B cell (primary cell): ENCODE measurements around the gene OTULINL. TPM values are rescaled to one million over a fixed set of nuclear protein-coding genes. Genes with fewer than 3 reads are reported as not detected.

Experiments used
- ATAC-seq: fragments of 200-7000 bp; cut with Tn5 transposase; one replicate; pipeline ENCODE4 v1.10.0; 2021; ENCODE audit warnings: low read depth, mild to moderate bottlenecking, moderate number of reproducible peaks, moderate library complexity
- CTCF ChIA-PET: fragments of 350-600 bp; sonication (Branson Sonifier 250); formaldehyde crosslinking; loops from one replicate; lab custom pipeline; 2021; ENCODE audit warnings: antibody characterized with exemption, inconsistent platforms; lab: Charles Lee
- POLR2A ChIA-PET: fragments of 350-600 bp; sonication (Branson Sonifier 250); formaldehyde crosslinking; loops from one replicate; lab custom pipeline; 2021; ENCODE audit warnings: antibody characterized with exemption; lab: Charles Lee
- DNase-seq: peaks from one replicate; pipeline ENCODE4 v3.0.0; 2013
- H2AFZ ChIP-seq: 2 replicates; pipeline ENCODE4 v1.6.1; 2012; ENCODE audit warnings: mild to moderate bottlenecking, low read depth, low read length; ENCODE audit not compliant: insufficient read depth, poor library complexity, severe bottlenecking
- H3K27ac ChIP-seq, 2 donors: 1 replicate in 1 of 2; 2 replicates in 1 of 2; pipeline ENCODE4 v1.5.1; 2012 to 2013; ENCODE audit warnings: low read length in 2 of 2, mild to moderate bottlenecking in 2 of 2, moderate library complexity in 1 of 2
- H3K27me3 ChIP-seq, 4 experiments: fragments of 200-600 bp in 1 of 4; sonication (generic) in 1 of 4; replicated peaks in 1 of 4; 1 replicate in 2 of 4; 2 replicates in 2 of 4; pipeline versions ENCODE4 v1.6.1 to v1.7.0; 2013 to 2016; ENCODE audit warnings: low read length in 3 of 4, mild to moderate bottlenecking in 2 of 4, mixed read lengths in 1 of 4, moderate library complexity in 1 of 4; ENCODE audit not compliant: insufficient read depth in 4 of 4, control insufficient read depth in 3 of 4; ENCODE audit errors: control extremely low read depth in 1 of 4
- H3K36me3 ChIP-seq, 2 experiments: replicated peaks in 1 of 2; 1 replicate in 1 of 2; 2 replicates in 1 of 2; pipeline versions ENCODE4 v1.6.1 to v1.7.1; 2013; ENCODE audit warnings: low read length in 1 of 2; ENCODE audit not compliant: insufficient read depth in 2 of 2, control insufficient read depth in 1 of 2; ENCODE audit errors: control extremely low read depth in 1 of 2, extremely low read depth in 1 of 2
- H3K4me1 ChIP-seq, 2 donors: fragments of 200-600 bp in 1 of 2; sonication (generic) in 1 of 2; 1 replicate in 1 of 2; 2 replicates in 1 of 2; pipeline versions ENCODE4 v1.5.1 to v1.6.1; 2013 to 2017; ENCODE audit warnings: low read length in 2 of 2; ENCODE audit not compliant: control insufficient read depth in 2 of 2, insufficient read depth in 2 of 2
- H3K4me2 ChIP-seq: replicated peaks from 2 replicates; pipeline ENCODE3; 2012; ENCODE audit warnings: mild to moderate bottlenecking, low read depth, low read length; ENCODE audit not compliant: poor library complexity, severe bottlenecking
- H3K4me3 ChIP-seq, 5 experiments: fragments of 200-600 bp in 1 of 5; sonication (generic) in 1 of 5; 1 replicate in 3 of 5; 2 replicates in 2 of 5; pipeline versions ENCODE4 v1.5.1 to v1.7.0; 2011 to 2016; ENCODE audit warnings: low read length in 4 of 5, mild to moderate bottlenecking in 4 of 5, low read depth in 2 of 5, control low read depth in 1 of 5, moderate library complexity in 1 of 5; ENCODE audit not compliant: insufficient read depth in 1 of 5; ENCODE audit errors: control extremely low read depth in 1 of 5, extremely low read depth in 1 of 5
- H3K79me2 ChIP-seq: fragments of 200-600 bp; sonication (generic); one replicate; pipeline ENCODE4 v1.6.0; 2016; ENCODE audit warnings: low read length; ENCODE audit not compliant: control insufficient read depth, insufficient read depth
- H3K9ac ChIP-seq: fragments of 200-600 bp; sonication (generic); 2 replicates; pipeline ENCODE4 v1.6.1; 2017; ENCODE audit warnings: mild to moderate bottlenecking, low read length, moderate library complexity
- H3K9me3 ChIP-seq, 3 donors: one replicate each; pipeline versions ENCODE4 v1.6.1 to v1.7.1; 2013; ENCODE audit warnings: low read length in 2 of 3; ENCODE audit not compliant: control insufficient read depth in 2 of 3, insufficient read depth in 1 of 3; ENCODE audit errors: control extremely low read depth in 1 of 3
- H4K20me1 ChIP-seq: 2 replicates; pipeline ENCODE4 v1.6.0; 2012; ENCODE audit warnings: mild to moderate bottlenecking, low read length; ENCODE audit not compliant: insufficient read depth, control insufficient read depth, poor library complexity, severe bottlenecking
- H3K27ac Mint-ChIP-seq: one replicate; pipeline ENCODE4 v1.8.0; 2021; ENCODE audit warnings: mixed read lengths
- H3K27me3 Mint-ChIP-seq: one replicate; pipeline ENCODE4 v1.8.0; 2021; ENCODE audit warnings: mixed read lengths
- H3K4me1 Mint-ChIP-seq: one replicate; pipeline ENCODE4 v1.8.0; 2021; ENCODE audit warnings: mixed read lengths
- H3K4me3 Mint-ChIP-seq: one replicate; pipeline ENCODE4 v1.8.0; 2021; ENCODE audit warnings: mixed read lengths
- H3K9me3 Mint-ChIP-seq: one replicate; pipeline ENCODE4 v1.8.0; 2022; ENCODE audit warnings: mixed read lengths; ENCODE audit not compliant: insufficient read depth
- EZH2 ChIP-seq: IDR thresholded peaks from 2 replicates; pipeline ENCODE4 v1.6.1; 2012; ENCODE audit warnings: borderline replicate concordance, low read depth, mild to moderate bottlenecking, moderate library complexity, low read length; ENCODE audit not compliant: insufficient read depth, poor library complexity, severe bottlenecking
- WGBS: methylation state at CpG from one replicate; pipeline ENCODE4 v1.1.5; 2013; ENCODE audit warnings: missing lambda C conversion rate; ENCODE audit not compliant: insufficient coverage; 5-methylcytosine and 5-hydroxymethylcytosine counted together
- intact Hi-C: fragments of 100-400 bp; cut with micrococcal nuclease; formaldehyde crosslinking; loops from one replicate; pipeline ENCODE4 v1.10.0; 2022
- polyA plus RNA-seq: library from polyadenylated mRNA; depleted of rRNA; stranded (reverse); fragments of >200 nt; gene quantifications from 2 replicates; pipeline ENCODE4 v1.2.3, GENCODE V29; 2012
- total RNA-seq, 2 donors: library from RNA; stranded (reverse); fragments of 120-200 nt in 1 of 2; gene quantifications; 1 replicate in 1 of 2; 2 replicates in 1 of 2; pipeline versions ENCODE4 v1.2.3 to v1.2.4, GENCODE V29; 2013 to 2022
- TF ChIP-seq, protein P1 (sequence below): fragments of 200-600 bp; IDR thresholded peaks from one replicate; pipeline ENCODE4 v1.8.0; 2022; ENCODE audit warnings: antibody characterized with exemption, mild to moderate bottlenecking

OTULINL gene
- total and polyA plus RNA-seq, 2 donors (not counting 1 experiment from before 2014, with no cell fraction given): 0.33 to 0.81 TPM

DNA sequence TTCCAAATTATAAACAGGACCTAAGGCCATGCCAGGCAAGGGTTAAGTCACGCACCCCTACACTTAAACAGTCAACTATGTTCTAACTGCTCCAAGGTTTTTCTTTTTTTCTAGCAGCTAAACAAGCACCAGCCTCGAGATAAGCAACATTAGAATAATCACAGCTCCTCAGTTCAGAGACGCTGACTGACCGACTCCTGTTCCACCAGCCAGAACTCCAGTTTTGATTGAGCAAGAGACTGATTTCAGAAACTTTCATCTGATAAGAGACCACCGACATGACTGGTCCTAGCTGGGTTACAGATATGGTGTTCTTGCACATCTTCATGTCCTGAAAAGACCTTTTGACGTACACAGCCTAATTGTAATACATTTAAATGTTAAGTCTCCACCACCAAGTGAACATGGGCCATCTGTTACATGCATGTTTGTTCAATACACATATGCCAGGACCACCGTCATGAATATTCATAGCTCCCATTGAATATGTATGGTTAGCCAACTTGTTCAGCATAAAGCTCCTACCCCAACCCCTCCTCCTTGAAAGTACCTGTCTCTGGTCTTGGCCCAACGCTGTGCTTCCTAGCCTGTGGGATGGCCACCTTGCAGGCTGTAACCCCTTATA is 23.7 kb upstream of the OTULINL start:
- Histone ChIP-seq H3K27me3 (peaks cover 0 to 17% (median 0%) of the 10 kb centered on the region in 4 experiments), H3K27ac (no peak overlapping the region), H3K9me3 (peaks cover 0 to 5% (median 3%) of the 10 kb centered on the region in 3 donors), H3K79me2 (no peaks in the 10 kb centered on the region), H3K9ac (no peak overlapping the region), H3K36me3 (no peaks in the 10 kb centered on the region), H4K20me1 (no peaks in the 10 kb centered on the region), H3K4me3 (no peak overlapping the region), H2AFZ (no peak overlapping the region), H3K4me2 (no peak overlapping the region), H3K4me1 (peaks cover 18 to 20% of the 10 kb centered on the region in 2 donors)
- no peak for ATAC-seq
- H3K4me3 Mint-ChIP-seq: no peak overlapping the region
- ChIA-PET CTCF (no interaction called here), POLR2A (no interaction called here)
- whole genome bisulfite sequencing: 71% methylated on average over 6 of the region's 8 CpGs
- H3K27ac Mint-ChIP-seq: no peak overlapping the region
- TF ChIP-seq, protein P1, sequence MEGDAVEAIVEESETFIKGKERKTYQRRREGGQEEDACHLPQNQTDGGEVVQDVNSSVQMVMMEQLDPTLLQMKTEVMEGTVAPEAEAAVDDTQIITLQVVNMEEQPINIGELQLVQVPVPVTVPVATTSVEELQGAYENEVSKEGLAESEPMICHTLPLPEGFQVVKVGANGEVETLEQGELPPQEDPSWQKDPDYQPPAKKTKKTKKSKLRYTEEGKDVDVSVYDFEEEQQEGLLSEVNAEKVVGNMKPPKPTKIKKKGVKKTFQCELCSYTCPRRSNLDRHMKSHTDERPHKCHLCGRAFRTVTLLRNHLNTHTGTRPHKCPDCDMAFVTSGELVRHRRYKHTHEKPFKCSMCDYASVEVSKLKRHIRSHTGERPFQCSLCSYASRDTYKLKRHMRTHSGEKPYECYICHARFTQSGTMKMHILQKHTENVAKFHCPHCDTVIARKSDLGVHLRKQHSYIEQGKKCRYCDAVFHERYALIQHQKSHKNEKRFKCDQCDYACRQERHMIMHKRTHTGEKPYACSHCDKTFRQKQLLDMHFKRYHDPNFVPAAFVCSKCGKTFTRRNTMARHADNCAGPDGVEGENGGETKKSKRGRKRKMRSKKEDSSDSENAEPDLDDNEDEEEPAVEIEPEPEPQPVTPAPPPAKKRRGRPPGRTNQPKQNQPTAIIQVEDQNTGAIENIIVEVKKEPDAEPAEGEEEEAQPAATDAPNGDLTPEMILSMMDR: no peak
- no peak for TF ChIP-seq EZH2
- intact Hi-C loops: no loop called here
- no peak for DNase-seq
- H3K27me3 Mint-ChIP-seq: peaks cover 30% of the 10 kb centered on the region
- H3K9me3 Mint-ChIP-seq: peaks cover 5% of the 10 kb centered on the region
- H3K4me1 Mint-ChIP-seq: peaks cover 16% of the 10 kb centered on the region

DNA sequence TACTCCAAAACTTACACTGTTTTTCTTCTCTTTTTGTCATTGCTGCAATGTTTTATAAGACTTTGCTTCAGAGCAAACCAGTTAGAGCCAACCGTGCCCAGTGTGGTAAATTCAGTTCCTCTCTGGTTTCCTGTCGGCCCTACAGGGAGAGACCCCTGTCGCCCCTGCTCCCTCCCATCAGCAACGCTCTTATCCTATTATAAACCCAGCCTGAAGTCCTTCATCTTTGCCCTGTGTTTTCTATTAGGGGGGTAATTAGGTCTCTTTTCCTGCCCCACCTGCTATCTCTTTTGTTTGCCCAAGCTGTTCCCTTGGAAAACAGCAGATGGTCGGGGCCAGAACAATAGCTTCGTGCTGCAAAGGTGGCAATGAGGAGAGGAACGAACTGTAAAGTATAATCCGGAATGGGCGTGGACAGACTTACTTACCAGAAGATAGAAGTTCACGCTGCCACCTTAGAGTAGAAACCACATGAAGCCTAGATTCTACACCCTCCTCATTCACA is 21.4 kb upstream of the OTULINL start:
- DNase-seq (peak; percentile 27), ATAC-seq (peak; percentile 62)
- Mint-ChIP-seq H3K9me3 (no peaks in the 10 kb centered on the region), H3K4me3 (peak overlapping the region; percentile 80), H3K27me3 (peaks cover 18% of the 10 kb centered on the region), H3K27ac (peak overlapping the region; percentile 22), H3K4me1 (peaks cover 16% of the 10 kb centered on the region)
- Histone ChIP-seq H3K79me2 (no peaks in the 10 kb centered on the region), H3K4me3 (peak overlapping the region in 4 of 5 experiments; percentile 5 to 29 (median 7)), H3K4me1 (peaks cover 18 to 20% of the 10 kb centered on the region in 2 donors), H3K36me3 (no peaks in the 10 kb centered on the region), H3K27me3 (peaks cover 0 to 7% (median 0%) of the 10 kb centered on the region in 4 experiments), H2AFZ (peak overlapping the region; percentile 58), H3K9ac (peak overlapping the region; percentile 40), H3K9me3 (no peaks in the 10 kb centered on the region), H4K20me1 (no peaks in the 10 kb centered on the region), H3K4me2 (peak overlapping the region; percentile 62), H3K27ac (peak overlapping the region in 1 of 2 donors; percentile 17)
- ChIA-PET POLR2A (no interaction called here), CTCF (no interaction called here)
- intact Hi-C loops: no loop called here
- TF ChIP-seq, protein P1: no peak
- TF ChIP-seq EZH2: no peak
- 2% methylated on average over 6 of the region's 10 CpGs for WGBS
